ENCODE measurements around the gene MPP2.
"Not testable (repeated sequence)": the region's sequence is repeated elsewhere in the genome, so short reads cannot be mapped to it uniquely, and the experiment has no call there.

MPP2 gene

GRCh38 chr17:43878260-43879175, 28.8 kb downstream of the MPP2 start:
- in situ Hi-C loops (cut with HindIII; ENCODE audit: low sequenced_read_pairs): loop anchor here (5.0 kb wide), 1 partner anchor 36 kb away; no protein-coding TSS in a partner anchor

GRCh38 chr17:43877451-43878155, 29.7 kb downstream of the MPP2 start:
- in situ Hi-C loops (cut with HindIII; ENCODE audit: low sequenced_read_pairs): loop anchor here (5.0 kb wide), 1 partner anchor 35 kb away; no protein-coding TSS in a partner anchor

GRCh38 chr17:43877031-43877430, 30.3 kb downstream of the MPP2 start:
- in situ Hi-C loops (cut with HindIII; ENCODE audit: low sequenced_read_pairs): loop anchor here (5.0 kb wide), 1 partner anchor 35 kb away; no protein-coding TSS in a partner anchor

- in situ Hi-C loops (cut with HindIII; ENCODE audit: low sequenced_read_pairs): loop anchor here (5.0 kb wide), 1 partner anchor 33 kb away; no protein-coding TSS in a partner anchor
Measured at GRCh38 chr17:43875476-43876147, 31.7 kb downstream of the MPP2 start.

GRCh38 chr17:43874293-43874692, 33.0 kb downstream of the MPP2 start:
- in situ Hi-C loops (cut with HindIII; ENCODE audit: low sequenced_read_pairs): no loop called here

DNA sequence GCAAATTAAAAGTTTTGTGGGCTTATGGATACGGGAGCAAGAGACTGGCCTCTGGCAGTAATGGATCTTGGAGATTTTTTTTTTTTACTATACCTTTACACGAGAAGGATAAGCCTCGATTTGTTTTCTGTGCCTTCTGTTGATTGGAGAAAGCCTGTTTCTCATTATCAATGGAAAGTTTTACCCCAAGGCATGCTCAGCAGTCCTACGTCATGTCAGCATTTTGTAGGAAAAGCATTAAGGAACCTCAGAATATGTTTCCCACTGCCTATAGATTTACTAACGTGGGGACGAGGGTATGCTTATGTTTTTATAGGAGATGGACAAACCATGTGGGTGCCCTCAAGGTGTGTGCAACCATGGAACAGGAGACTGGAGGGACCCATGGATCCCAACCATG, 33.5 kb downstream of the MPP2 start:
- in situ Hi-C loops (cut with HindIII; ENCODE audit: low sequenced_read_pairs): no loop called here

DNA sequence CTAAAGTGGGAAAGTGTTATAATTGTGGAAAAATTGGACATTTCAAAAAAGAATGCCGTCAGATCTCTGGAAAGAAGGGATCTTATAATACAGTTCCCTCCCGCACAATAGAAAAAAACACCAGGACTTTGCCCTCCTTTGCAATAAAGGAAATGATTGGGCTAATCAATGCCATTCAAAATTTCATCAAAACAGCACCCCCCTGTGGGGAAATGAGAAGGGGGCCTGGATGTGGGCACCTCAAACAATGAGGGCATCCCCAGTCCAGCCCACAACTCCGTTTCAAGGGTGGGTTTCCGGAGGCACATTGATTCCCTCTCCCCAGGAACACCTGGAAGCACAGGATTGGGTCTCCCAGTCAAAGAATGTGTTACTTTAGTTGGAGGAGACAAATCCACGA, 34.2 kb downstream of the MPP2 start:
- in situ Hi-C loops (cut with HindIII; ENCODE audit: low sequenced_read_pairs): no loop called here

DNA sequence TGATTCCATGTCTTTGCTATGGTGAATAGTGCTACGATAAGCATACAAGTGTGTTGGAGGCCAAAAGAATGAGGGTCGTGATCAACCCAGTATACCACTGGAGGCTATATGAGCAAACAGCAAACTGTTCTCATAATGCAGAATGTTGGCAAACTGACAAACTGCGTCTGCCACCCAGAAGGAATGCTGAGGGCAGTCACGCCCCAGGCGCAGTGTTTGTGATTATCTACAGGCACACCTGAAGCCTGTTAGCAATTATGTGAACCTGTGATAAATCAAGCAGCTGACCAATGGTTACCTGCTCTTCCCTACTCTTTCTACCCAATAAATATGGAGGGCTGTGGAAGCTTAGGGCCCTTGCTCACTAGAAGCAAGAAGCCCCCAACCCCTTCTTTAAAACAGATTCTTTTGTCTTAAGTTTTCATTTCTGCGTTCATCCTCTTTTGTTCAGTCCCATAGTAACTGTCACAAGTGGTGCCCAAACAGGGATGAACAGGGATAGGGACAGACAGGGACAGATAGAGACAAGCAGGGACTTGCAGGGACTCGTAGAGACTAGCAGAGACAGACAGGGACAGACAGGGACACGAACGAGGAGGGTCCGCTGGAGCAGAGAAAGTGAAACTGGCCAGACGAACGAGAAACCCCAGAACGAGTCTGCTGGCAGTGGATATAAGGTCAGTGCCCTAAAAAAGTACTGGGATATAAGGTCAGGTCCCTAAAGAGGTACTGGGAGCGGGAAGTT, 35.2 kb downstream of the MPP2 start:
- in situ Hi-C loops (cut with HindIII; ENCODE audit: low sequenced_read_pairs): no loop called here

- in situ Hi-C loops (cut with HindIII; ENCODE audit: low sequenced_read_pairs): not testable (repeated sequence)
Measured at GRCh38 chr17:43869031-43869430, 38.3 kb downstream of the MPP2 start.

DNA sequence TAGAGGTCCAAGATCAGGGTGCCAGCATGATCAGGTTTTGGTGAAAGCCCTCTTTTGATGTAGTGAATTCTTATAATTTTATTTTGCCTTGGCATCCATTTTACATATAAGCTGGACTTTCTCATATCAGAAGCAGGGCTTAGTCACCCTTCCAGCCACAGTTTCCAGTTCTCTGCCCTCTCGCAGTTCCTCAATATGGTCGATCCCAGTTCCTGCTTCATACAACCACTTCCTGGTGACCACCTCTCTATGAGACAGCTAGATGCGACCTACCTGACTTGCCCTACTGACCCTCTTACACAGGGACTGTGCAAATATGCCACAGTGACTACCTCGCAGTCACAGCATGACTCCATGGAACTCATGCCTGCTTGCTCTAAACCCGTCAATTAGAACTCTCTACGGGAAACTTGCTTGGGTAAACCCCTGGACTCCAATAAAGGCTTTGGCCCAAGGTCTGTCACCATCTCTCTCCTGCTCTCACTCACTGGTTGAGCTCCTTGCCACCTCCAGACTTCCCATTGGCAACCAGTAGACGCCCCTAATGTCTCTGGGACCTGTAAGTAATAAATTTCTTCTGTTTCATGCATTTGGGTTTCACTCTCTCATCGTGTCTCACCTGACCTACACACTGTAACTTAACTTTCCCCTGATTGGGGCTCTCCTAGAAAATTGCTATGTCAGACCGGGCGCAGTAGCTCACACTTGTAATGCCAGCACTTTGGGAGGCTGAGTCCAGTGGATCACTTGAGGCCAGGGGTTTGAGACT, 38.9 kb downstream of the MPP2 start:
- in situ Hi-C loops (cut with HindIII; ENCODE audit: low sequenced_read_pairs): no loop called here

- in situ Hi-C loops (cut with HindIII; ENCODE audit: low sequenced_read_pairs): no loop called here
Measured at GRCh38 chr17:43864161-43864984, 43.0 kb downstream of the MPP2 start.

GRCh38 chr17:43861960-43862359, 45.4 kb downstream of the MPP2 start:
- in situ Hi-C loops (cut with HindIII; ENCODE audit: low sequenced_read_pairs): no loop called here

DNA sequence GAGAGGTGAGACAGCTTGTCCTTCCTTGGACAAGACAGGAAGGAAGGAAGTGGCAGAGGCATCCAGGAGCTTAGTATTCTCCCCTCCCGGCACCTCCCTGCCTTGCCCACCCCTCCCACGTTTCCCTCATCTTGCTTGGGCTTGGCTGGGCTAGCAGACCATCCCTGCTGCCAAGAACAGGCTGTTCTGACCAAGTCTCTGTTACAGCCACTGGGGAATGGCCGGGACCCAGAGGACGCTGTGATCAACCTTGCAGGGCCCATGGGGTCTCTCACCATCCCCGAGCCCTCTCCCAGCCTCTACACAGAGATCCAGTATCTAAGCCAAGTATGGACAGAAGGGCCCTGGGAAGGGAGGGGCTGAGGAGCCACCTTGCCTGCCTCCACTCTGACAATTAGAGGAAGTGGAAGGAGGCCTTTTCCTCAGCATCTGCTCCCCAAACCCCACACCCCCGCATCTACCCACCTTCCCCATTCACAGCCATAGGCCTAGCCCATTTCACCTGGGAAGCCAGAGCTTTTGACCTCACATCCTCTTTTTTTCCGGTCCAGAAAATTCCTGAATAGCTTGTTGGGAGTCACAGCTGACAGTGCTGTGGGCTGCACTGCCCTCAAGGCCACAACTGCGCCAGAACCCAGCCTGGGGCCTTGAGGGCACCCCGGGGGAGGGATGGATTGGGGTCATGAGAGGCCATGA, 46.3 kb downstream of the MPP2 start:
- in situ Hi-C loops (cut with HindIII; ENCODE audit: low sequenced_read_pairs): no loop called here

DNA sequence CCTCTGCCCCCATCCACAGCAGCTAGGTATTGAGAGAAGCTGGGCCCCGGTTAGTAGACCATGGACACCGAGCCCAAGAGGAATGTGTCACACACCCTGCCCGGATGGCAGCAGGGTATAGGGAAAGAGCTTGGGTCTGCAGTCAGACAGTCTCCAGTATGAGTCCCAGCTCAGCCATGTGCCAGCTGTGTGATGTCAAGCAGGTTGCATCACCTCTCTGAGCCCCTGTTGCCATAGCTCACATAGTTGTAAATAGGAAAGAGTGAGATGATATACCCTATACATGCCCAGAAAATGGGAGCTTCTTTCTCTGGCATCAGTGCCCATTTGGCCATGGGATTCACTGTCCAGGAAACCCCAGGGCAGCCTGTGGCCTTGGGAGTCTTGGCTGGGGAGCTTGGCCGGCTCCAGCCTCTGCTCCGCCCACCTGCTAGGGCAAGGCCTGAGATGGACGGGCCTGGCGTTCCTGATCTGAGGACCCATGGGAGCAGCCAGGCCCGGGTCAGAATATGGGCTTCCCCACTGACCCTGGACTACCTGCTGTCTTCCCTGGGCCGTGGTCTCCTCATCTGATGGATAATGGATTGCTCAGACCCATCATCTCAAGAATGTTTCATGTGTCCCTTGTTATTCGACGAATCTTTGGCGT, 47.1 kb downstream of the MPP2 start:
- in situ Hi-C loops (cut with HindIII; ENCODE audit: low sequenced_read_pairs): no loop called here

DNA sequence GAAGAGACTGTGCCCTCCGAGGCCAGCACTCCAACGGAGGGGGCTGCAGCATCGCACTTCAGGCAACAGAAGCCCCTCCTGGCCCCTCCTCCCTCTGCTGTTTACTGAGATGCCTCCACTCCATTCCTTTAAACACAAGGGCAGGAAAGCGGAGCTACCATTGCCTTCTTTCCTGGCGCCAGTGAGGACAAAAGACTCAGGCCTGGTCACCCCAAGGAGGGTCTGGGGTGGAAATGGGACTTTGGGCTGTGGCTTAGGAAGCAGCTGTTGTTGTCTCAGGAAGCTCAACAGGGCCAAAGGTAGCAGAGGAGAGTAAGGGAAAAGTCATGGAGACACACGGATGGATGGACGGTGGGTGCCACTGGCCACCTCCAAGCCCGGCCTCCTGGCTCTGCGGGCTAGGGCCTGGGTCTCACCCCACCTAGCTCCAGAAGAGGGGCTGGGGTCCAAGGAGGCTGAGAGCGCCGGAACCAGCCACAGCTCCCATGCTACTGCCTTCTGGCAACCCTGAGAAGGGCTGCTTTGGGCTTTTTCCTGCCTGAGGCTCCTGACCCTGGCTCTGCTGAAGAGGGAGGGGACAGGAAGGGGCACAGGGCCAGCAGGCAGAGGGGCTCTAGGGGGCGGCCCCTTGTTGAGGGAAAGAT, 49.3 kb downstream of the MPP2 start:
- in situ Hi-C loops (cut with HindIII; ENCODE audit: low sequenced_read_pairs): no loop called here

DNA sequence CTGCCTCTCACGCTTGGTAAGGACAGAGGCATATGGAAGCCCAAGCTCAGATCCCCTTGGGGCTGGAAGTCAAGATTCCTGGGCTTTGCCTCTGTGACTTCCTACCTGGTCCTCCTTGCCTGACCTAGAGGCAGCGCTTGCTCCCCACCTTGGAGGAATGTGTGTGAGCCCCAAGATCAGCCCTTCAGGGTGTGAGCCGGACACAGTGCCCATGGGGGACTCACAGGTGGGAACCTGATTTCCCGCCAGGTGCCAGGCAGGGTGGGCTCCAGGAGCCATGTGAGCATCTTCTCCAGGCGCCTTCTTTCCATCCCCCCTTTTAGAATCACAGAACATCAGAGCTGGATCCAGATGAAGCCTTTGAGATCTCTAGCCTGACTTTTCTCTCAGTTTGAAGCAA, 50.2 kb downstream of the MPP2 start:
- in situ Hi-C loops (cut with HindIII; ENCODE audit: low sequenced_read_pairs): no loop called here

GRCh38 chr17:43856141-43856540, 51.2 kb downstream of the MPP2 start:
- in situ Hi-C loops (cut with HindIII; ENCODE audit: low sequenced_read_pairs): no loop called here
